Right cardiac atrium (tissue), 5 donors: ENCODE data around the gene C1QTNF6. TPM values are rescaled to one million over a fixed set of nuclear protein-coding genes. Genes with fewer than 3 reads are reported as not detected.

Experiments
- ATAC-seq, 2 donors: fragments of 200-7000 bp; cut with Tn5 transposase; one replicate each; pipeline versions ENCODE4 v1.8.0 to v1.9.1; 2020; ENCODE audit warnings: moderate library complexity in 2 of 2, mild to moderate bottlenecking in 1 of 2
- DNase-seq, 3 donors: peaks; one replicate each; pipeline ENCODE4 v3.0.0-alpha.2; 2020
- H3K27ac ChIP-seq: one replicate; pipeline ENCODE4 v1.5.1; 2013; ENCODE audit warnings: mild to moderate bottlenecking, low read length, control low read depth, moderate library complexity
- H3K27me3 ChIP-seq: one replicate; pipeline ENCODE4 v1.6.1; 2013; ENCODE audit not compliant: control insufficient read depth, insufficient read depth
- H3K4me1 ChIP-seq: one replicate; pipeline ENCODE4 v1.6.1; 2013; ENCODE audit warnings: low read length; ENCODE audit not compliant: control insufficient read depth, insufficient read depth
- H3K4me3 ChIP-seq: one replicate; pipeline ENCODE4 v1.5.1; 2013; ENCODE audit warnings: low read length, control low read depth
- H3K9me3 ChIP-seq: one replicate; pipeline ENCODE4 v1.6.1; 2013; ENCODE audit warnings: low read length; ENCODE audit not compliant: control insufficient read depth
- WGBS: extraction: QIAGEN DNeasy Blood & Tissue Kit; methylation state at CpG from one replicate; pipeline ENCODE4 v1.1.7; 2013; 5-methylcytosine and 5-hydroxymethylcytosine counted together
- intact Hi-C, 4 donors: fragments of 100-400 bp; cut with DNase I; formaldehyde crosslinking; loops; one replicate each; pipeline versions ENCODE4 v1.11.0 to v1.14.0; 2022 to 2023
- polyA plus RNA-seq: library from polyadenylated mRNA; stranded (reverse); fragments of 200-250 nt; gene quantifications from one replicate; pipeline ENCODE4 v1.2.3, GENCODE V29; 2013
- total RNA-seq, 4 donors: library from RNA; stranded (reverse); fragmentation: NEBNext Ultra II Directional; extraction: Animal tissue kit (Norgen Biotek cat#: 25700); gene quantifications; one replicate each; pipeline ENCODE4 v1.2.1, GENCODE V29; 2021
- donor health status: healthy with polysubstance abuse.
- donor health status: DM: no; HTN: yes; CAD: no.
- donor health status: DM: no; HTN: no; CAD: no.
- donor health status: DM: no; HTN: yes; CAD: no; lungs with severe emphysema.
- donor health status: DM: yes; HTN: yes; CAD: no.

The C1QTNF6 gene
- total and polyA plus RNA-seq, 5 donors = 2.0 to 3.3 (median 2.8) TPM

DNA sequence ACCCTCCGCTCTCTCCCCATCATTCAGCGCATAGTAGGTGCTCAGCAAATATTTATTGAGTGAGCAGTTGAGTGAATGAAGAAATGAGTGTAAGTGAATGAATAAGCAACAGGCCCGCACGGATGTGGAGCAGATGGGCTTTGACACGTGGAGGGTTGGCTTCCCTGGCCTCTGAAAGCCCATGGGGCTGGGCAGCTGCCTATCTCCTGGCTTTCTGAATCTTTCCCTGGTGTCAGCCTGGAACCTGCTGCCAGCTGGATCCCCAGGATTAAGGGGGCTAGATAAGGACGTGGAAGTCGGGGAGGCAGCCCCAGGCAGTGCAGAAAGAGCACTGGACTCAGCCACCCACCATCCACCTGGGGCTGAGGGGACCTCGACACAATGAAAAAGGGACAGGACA, 50.9 kb downstream of the C1QTNF6 start:
- ATAC-seq (no peak), DNase-seq (no peak)
- no peaks in the 10 kb centered on the region for H3K4me1 ChIP-seq
- no peak overlapping the region for H3K27ac ChIP-seq
- no peaks in the 10 kb centered on the region for H3K9me3 ChIP-seq
- no peak overlapping the region for H3K4me3 ChIP-seq
- H3K27me3 ChIP-seq = no peaks in the 10 kb centered on the region
- intact Hi-C loops = no loop called here
- 63% methylated on average over 8 of the region's 8 CpGs for WGBS

DNA sequence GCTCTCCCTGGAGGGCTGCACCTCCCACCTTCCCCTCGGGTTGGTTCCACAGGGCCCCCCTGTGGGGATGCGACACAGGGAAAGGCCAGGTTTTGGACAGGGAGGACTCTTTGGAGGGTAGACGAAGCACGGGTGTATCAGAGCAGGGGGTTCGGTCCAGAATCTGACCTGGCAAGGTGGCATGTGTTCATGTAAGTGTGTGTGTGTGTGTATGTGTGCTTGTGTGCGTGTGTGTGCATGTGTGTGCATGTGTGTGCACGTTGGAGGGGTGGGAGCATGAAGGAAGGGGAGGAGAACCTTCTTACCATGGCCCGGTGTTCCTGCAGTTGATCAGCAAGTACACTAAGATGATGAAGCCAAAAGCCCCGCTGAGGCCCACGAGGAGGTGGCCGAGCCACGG, 53.0 kb downstream of the C1QTNF6 start:
- WGBS = 80% methylated on average over 12 of the region's 12 CpGs
- ATAC-seq (no peak), DNase-seq (no peak)
- no peaks in the 10 kb centered on the region for H3K4me1 ChIP-seq
- H3K4me3 ChIP-seq = no peak overlapping the region
- H3K27ac ChIP-seq = no peak overlapping the region
- no peaks in the 10 kb centered on the region for H3K9me3 ChIP-seq
- intact Hi-C loops = no loop called here
- no peaks in the 10 kb centered on the region for H3K27me3 ChIP-seq

DNA sequence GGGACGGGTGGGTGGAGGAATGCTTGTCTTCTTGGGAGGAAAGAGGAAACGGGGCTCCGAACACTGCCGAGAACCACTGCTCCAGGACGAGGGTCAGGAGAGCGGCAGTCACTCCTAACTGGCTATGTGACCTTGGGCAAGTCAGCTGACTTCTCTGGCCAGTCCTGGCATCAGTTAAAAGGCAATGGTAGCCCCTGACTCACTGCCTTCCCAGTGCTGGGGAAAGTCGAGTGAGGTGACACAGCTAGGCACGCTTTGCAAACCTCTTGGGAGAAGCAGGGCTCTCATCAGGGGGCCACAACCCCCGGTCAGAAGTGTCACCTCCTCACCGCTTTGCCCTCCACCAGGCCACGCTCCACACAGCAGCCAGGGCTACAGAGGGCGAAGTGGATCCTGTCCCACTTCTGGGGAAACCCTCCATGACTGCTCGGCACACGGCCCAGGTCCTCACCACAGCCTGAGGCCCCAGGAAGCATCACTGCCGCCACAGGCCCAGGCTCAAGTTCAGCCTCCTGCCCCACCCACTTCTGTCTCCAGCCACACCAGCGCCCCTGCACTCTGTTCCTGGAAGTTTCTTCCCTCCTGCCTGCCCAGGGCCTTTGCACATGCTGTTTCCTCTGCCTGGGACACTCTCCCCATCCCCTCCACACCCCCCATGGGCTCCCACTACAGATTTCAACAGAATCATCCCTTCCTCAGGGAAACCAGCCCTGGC, 54.6 kb downstream of the C1QTNF6 start:
- intact Hi-C loops = no loop called here
- no peak overlapping the region for H3K27ac ChIP-seq
- H3K4me3 ChIP-seq = no peak overlapping the region
- no peaks in the 10 kb centered on the region for H3K9me3 ChIP-seq
- 66% methylated on average over 16 of the region's 16 CpGs for WGBS
- DNase-seq = no peak
- H3K27me3 ChIP-seq = no peaks in the 10 kb centered on the region
- H3K4me1 ChIP-seq = no peaks in the 10 kb centered on the region
- ATAC-seq = no peak

DNA sequence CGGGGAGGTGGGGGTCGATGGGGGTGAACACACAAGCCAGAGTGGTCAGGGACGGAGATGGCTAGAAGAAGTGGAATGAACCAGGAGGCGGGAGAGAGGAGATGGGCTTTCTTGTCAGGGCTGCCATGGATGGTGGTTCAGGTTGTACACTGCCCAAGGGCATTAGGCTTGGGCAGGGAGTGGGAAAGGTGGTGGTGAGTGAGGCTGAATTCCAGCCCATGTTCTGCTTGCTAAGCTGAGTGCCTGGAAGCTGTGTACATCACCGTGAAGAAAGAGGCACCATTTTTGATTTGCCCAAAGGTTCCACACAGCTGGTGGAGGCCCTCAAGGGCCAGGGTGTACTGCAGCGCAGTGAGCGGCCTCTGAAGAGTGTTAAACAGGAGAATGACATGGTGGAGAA, 55.3 kb downstream of the C1QTNF6 start:
- H3K9me3 ChIP-seq = no peaks in the 10 kb centered on the region
- intact Hi-C loops = no loop called here
- H3K27ac ChIP-seq = no peak overlapping the region
- H3K27me3 ChIP-seq = no peaks in the 10 kb centered on the region
- no peak overlapping the region for H3K4me3 ChIP-seq
- WGBS = 91% methylated on average over 7 of the region's 7 CpGs
- no peak for DNase-seq
- ATAC-seq = no peak
- no peaks in the 10 kb centered on the region for H3K4me1 ChIP-seq

Other genes starting within 250 kb of the C1QTNF6 start
- gene TST, start 168.8 kb downstream of the C1QTNF6 start, total RNA-seq = 10 to 100 TPM; 31.7 to 53.6 (median 36.6) TPM
- gene TST, start 168.8 kb downstream of the C1QTNF6 start, polyA plus RNA-seq = 67.9 TPM
- gene MPST, start 168.5 kb downstream of the C1QTNF6 start, total RNA-seq = 10 to 100 TPM; 49.6 to 65.7 (median 54.2) TPM
- 93.0 TPM for gene MPST, start 168.5 kb downstream of the C1QTNF6 start, polyA plus RNA-seq
- 10 to 100 TPM; 24.8 to 37.8 (median 32.2) TPM for gene KCTD17, start 136.5 kb downstream of the C1QTNF6 start, total RNA-seq
- 34.4 TPM for gene KCTD17, start 136.5 kb downstream of the C1QTNF6 start, polyA plus RNA-seq
- gene TMPRSS6, start 78.5 kb downstream of the C1QTNF6 start, total RNA-seq = not detected
- gene TMPRSS6, start 78.5 kb downstream of the C1QTNF6 start, polyA plus RNA-seq = not detected
- under 1 TPM; 0.63 to 0.97 (median 0.72) TPM for gene IL2RB, start 38.3 kb downstream of the C1QTNF6 start, total RNA-seq
- 0.32 TPM for gene IL2RB, start 38.3 kb downstream of the C1QTNF6 start, polyA plus RNA-seq
- gene SSTR3, start 24.2 kb upstream of the C1QTNF6 start, total RNA-seq = not detected
- not detected for gene SSTR3, start 24.2 kb upstream of the C1QTNF6 start, polyA plus RNA-seq
- gene RAC2, start 56.0 kb upstream of the C1QTNF6 start, total RNA-seq = 1 to 10 TPM; 3.6 to 8.6 (median 5.7) TPM
- 1.8 TPM for gene RAC2, start 56.0 kb upstream of the C1QTNF6 start, polyA plus RNA-seq
- 1 to 10 TPM; 5.1 to 7.0 (median 5.9) TPM for gene CYTH4, start 94.3 kb upstream of the C1QTNF6 start, total RNA-seq
- gene CYTH4, start 94.3 kb upstream of the C1QTNF6 start, polyA plus RNA-seq = 2.6 TPM
- under 1 TPM in 2 of 4 donors, not detected in 2; 0.03 to 0.06 TPM for gene ELFN2, start 239.2 kb upstream of the C1QTNF6 start, total RNA-seq
- gene ELFN2, start 239.2 kb upstream of the C1QTNF6 start, polyA plus RNA-seq = 0.05 TPM